ENCODE results near the gene WASF3.

GRCh38 chr13:26624572-26624971 is 67.1 kb downstream of the WASF3 start:
- TF ChIP-seq CTCF (conservative IDR thresholded peaks at IDR 0.05; ENCODE audit: low read depth, low read length) (no peak), EZH2 (IDR thresholded peaks at IDR 0.05; ENCODE audit: low read length, unreplicated experiment) (no peak), EZH2phosphoT487 (IDR thresholded peaks at IDR 0.05; ENCODE audit: borderline replicate concordance, low read length) (no peak)

Measured in PC-3 (cell line).